ENCODE measurements around the gene MGAT4A. TPM values are rescaled to one million over a fixed set of nuclear protein-coding genes. Genes with fewer than 3 reads are reported as not detected.
A peak's percentile ranks its signal among the peaks of the same experiment; 100 is the strongest.

MGAT4A gene
- total RNA-seq, 2 experiments from 2014 or later, result 93.9 to 109 TPM

DNA sequence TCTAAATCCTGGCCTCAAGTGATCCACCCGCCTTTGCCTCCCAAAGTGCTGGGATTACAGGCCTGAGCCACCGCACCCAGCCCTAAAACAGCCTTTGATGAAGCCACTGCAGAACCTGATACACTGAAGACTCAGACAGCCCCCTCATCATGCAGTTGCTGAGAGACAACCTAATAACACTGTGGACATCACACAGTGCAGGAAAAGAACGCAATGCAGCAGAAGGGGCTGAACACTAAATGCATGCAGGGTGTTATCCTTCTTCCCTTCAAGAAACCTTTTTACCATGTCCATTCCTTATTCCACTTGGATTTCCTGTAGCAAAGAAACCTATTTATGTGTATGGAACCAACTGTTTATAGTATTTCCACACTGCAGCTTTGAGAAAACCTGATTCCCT, 35.7 kb downstream of the MGAT4A start:
- no peak for DNase-seq
- POLR2A ChIA-PET, result no interaction called here
- Mint-ChIP-seq H3K9me3 (peaks cover 9% of the 10 kb centered on the region), H3K27me3 (no peaks in the 10 kb centered on the region), H3K36me3 (ENCODE audit: low read depth) (peaks cover 63% of the 10 kb centered on the region), H3K4me1 (peaks cover 69% of the 10 kb centered on the region), H3K4me3 (no peak overlapping the region), H3K27ac (peak overlapping the region; percentile 46)
- CTCF ChIA-PET, result interaction anchor here (0.9 kb wide), 2 partner anchors 8 to 10 kb away, joined by 3 read pairs; no protein-coding TSS in a partner anchor

DNA sequence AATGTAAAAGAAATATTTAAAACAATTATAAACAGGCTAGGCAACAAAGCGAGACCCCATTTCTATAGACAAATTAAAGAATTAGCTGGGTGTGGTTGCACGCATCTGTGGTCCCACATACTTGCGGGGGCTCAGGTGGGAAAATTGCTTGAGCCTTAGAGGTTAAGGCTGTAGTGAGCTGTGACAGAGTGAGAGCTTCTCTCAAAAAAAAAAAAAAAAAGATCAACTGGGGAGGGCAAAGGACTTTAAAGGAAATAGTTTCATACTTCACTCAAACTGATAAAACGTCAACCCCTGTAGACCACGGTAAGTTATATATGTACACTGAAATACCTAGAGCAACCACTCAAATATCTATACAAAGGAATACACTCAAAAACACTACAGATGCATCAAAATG, 37.5 kb downstream of the MGAT4A start:
- peak overlapping the region; percentile 76 for H3K27ac Mint-ChIP-seq
- CTCF ChIA-PET, result interaction anchor here (0.9 to 2.5 kb wide), 4 partner anchors 21 to 44 kb away, joined by 3 to 7 read pairs (median 4); no protein-coding TSS in a partner anchor

DNA sequence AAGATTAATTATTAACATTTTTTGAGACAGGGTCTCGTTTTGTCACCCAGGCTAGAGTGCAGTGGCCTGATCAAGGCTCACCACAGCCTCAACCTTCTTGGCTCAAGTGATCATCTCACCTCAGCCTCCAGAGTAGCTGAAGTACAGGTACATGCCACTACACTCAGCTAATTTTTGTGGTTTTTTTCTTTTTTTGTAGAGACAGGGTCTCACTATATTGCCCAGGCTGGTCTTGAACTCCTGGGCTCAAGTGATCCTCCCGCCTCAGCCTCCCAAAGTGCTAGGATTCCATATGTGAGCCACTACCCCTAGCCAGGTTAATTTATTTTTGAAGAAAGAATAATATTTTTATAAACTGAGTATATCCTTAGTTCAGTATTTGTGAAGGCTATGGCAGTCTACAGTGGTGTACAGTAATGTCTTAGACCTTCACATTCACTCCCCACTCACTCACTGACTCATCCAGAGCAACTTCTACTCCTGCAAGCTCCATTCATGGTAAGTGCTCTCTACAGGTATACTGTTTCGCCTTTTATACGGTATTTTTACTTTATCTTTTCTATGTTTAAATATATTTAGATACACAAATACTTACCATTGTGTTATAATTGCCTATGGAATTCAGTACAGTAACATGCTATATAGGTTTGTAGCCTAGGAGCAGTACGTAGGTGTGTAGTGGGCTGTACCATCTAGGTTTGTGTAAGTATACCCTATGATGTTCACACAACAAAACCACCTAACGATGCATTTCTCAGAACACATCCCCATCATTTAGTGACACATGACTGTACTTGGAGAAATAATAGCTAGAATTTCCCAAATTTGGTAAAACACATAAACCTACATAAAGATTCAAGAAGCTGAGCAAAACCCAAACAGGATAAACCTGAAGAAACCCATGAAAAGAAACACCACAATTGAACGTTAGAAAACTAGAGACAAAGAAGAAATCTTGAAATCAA, 38.6 kb downstream of the MGAT4A start:
- DNase-seq, result no peak
- H3K27ac Mint-ChIP-seq, result peak overlapping the region; percentile 71
- H3K27me3 Mint-ChIP-seq, result no peaks in the 10 kb centered on the region
- peaks cover 62% of the 10 kb centered on the region for H3K36me3 Mint-ChIP-seq (ENCODE audit: low read depth)
- POLR2A ChIA-PET, result interaction anchor here (0.6 kb wide), 1 partner anchor 67 kb away, joined by 3 read pairs; no protein-coding TSS in a partner anchor
- H3K4me1 Mint-ChIP-seq, result peaks cover 73% of the 10 kb centered on the region
- peaks cover 5% of the 10 kb centered on the region for H3K9me3 Mint-ChIP-seq
- CTCF ChIA-PET, result interaction anchor here (0.7 to 2.5 kb wide), 6 partner anchors 11 to 82 kb away, joined by 3 to 7 read pairs (median 4); no protein-coding TSS in a partner anchor
- no peak overlapping the region for H3K4me3 Mint-ChIP-seq

More for the DNA sequence above, 37.5 kb downstream of the MGAT4A start:
- no peak for DNase-seq
- Mint-ChIP-seq H3K27me3 (no peaks in the 10 kb centered on the region), H3K4me1 (peaks cover 68% of the 10 kb centered on the region), H3K36me3 (ENCODE audit: low read depth) (peaks cover 62% of the 10 kb centered on the region), H3K4me3 (peak overlapping the region; percentile 6), H3K9me3 (peaks cover 5% of the 10 kb centered on the region)
- POLR2A ChIA-PET, result no interaction called here

DNA sequence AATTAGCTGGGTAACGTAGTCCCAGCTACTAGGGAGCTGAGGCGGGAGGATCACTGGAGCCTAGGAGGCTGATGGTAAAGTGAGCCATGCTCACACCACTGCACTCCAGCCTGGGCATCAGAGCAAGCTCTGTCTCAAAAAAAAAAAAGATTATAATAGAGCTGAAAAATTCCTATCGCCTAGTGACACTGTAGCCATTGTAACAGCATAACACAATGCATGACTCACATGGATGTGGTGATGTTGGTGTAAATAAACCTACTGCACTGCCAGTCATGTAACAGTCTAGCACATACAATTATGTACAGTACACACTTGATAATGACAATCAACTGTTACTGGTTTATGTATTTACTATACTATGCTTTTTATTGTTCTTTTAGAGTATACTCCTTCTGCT, 39.6 kb downstream of the MGAT4A start:
- CTCF ChIA-PET, result interaction anchor here (0.9 to 1.6 kb wide), 2 partner anchors 22 to 83 kb away, joined by 3 to 5 read pairs; no protein-coding TSS in a partner anchor
- no peak overlapping the region for H3K4me3 Mint-ChIP-seq
- H3K36me3 Mint-ChIP-seq (ENCODE audit: low read depth), result peaks cover 59% of the 10 kb centered on the region
- H3K27me3 Mint-ChIP-seq, result no peaks in the 10 kb centered on the region
- peaks cover 70% of the 10 kb centered on the region for H3K4me1 Mint-ChIP-seq
- POLR2A ChIA-PET, result no interaction called here
- DNase-seq, result no peak
- H3K27ac Mint-ChIP-seq, result peak overlapping the region; percentile 63
- H3K9me3 Mint-ChIP-seq, result peaks cover 5% of the 10 kb centered on the region

DNA sequence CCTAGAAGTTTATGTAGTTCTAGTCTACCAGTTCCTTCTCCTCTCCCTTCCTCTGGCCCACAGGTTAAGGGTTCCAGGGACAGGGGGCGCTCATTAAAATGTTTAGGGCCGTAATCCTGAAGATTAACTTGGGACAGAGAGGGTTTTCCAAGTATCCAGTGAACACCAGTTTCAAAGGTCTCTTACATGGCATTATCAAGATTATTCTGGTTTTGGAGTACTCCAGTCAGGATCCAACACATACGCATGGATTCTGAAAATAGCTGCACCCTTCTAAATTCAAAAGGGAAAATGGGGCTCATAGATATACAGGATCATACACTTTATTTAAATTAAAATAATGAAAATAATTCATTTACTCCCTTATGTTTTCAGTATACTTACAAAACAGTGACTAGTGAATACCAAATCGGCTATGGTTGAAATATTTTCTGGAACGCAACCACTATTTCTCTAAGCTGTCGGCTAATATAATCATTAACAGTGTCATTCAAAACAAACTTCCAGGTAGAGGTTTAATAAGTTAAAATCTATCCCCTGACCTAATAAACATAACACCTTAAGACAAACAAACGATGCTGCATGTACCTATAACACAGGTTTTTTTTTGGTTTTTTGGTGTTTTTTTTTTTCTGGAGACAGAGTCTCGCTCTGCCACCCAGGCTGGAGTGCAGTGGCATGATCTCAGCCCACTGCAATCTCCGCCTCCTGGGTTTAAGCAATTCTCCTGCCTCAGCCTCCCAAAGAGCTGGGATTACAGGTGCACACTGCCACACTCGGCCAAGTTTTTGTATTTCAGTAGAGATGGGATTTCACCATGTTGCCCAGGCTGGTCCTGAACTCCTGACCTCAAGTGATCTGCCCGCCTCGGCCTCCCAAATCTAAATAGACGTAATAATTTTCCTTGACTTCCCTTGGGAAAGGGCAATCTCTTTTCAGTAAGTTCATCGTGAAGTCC, 44.7 kb downstream of the MGAT4A start:
- Mint-ChIP-seq H3K4me1 (peaks cover 44% of the 10 kb centered on the region), H3K9me3 (peaks cover 4% of the 10 kb centered on the region), H3K4me3 (no peak overlapping the region), H3K27me3 (no peaks in the 10 kb centered on the region), H3K27ac (peak overlapping the region; percentile 16), H3K36me3 (ENCODE audit: low read depth) (peaks cover 56% of the 10 kb centered on the region)
- ChIA-PET POLR2A (interaction anchor here (0.6 kb wide), 1 partner anchor 84 kb away, joined by 4 read pairs; no protein-coding TSS in a partner anchor), CTCF (interaction anchor here (1.1 to 1.8 kb wide), 4 partner anchors 9 to 22 kb away, joined by 3 to 5 read pairs (median 4); no protein-coding TSS in a partner anchor)
- no peak for DNase-seq

DNA sequence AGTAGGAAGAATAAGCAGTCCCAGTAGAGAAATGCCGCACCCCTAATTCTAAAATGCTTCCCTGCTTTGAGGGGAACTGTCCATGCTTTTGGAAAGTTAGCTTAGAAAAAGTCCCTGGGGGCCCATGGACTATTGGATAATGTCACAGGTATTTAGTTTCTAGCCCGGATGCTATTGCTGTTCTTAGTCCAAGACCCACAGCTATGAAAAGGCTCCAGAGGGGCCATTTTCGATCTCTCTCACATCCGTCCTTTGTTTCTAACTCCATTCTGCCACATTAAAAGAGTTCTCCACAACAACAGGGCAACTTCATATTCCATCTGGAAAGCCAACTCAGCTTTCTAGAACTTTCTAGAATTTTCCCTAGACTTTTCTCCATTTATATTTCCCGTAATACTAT, 47.2 kb downstream of the MGAT4A start:
- CTCF ChIA-PET, result interaction anchor here (0.7 to 1.5 kb wide), 4 partner anchors 14 to 47 kb away, joined by 3 to 4 read pairs (median 3); no protein-coding TSS in a partner anchor
- H3K4me3 Mint-ChIP-seq, result no peak overlapping the region
- peaks cover 4% of the 10 kb centered on the region for H3K9me3 Mint-ChIP-seq
- no peak for DNase-seq
- H3K4me1 Mint-ChIP-seq, result peaks cover 33% of the 10 kb centered on the region
- no peak overlapping the region for H3K27ac Mint-ChIP-seq
- POLR2A ChIA-PET, result no interaction called here
- no peaks in the 10 kb centered on the region for H3K27me3 Mint-ChIP-seq
- peaks cover 48% of the 10 kb centered on the region for H3K36me3 Mint-ChIP-seq (ENCODE audit: low read depth)

DNA sequence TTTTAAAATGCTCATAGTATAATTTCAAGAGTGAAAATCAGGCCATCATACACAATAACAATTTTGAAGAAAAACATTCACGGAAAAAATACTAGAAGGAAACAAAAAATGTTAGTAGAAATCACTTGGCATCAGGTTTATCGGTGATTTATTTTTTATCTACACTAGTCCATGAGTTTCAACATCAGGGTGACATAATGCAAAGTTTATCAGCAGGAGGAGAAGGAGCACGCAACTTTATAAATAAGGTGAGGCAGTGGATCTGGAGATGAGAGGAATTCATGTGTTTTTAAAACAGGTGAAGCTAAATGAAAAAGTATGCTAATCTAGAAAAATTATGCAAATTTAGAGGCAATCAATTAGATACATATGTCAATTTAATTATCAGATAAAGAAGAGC, 54.2 kb downstream of the MGAT4A start:
- CTCF ChIA-PET, result interaction anchor here (0.9 to 1.2 kb wide), 3 partner anchors 18 to 56 kb away, joined by 3 read pairs; no protein-coding TSS in a partner anchor
- Mint-ChIP-seq H3K36me3 (ENCODE audit: low read depth) (peaks cover 64% of the 10 kb centered on the region), H3K4me3 (no peak overlapping the region), H3K27ac (no peak overlapping the region), H3K9me3 (peaks cover 14% of the 10 kb centered on the region), H3K27me3 (no peaks in the 10 kb centered on the region), H3K4me1 (peaks cover 21% of the 10 kb centered on the region)
- POLR2A ChIA-PET, result interaction anchor here (0.6 kb wide), 1 partner anchor 55 kb away, joined by 4 read pairs; no protein-coding TSS in a partner anchor
- no peak for DNase-seq

DNA sequence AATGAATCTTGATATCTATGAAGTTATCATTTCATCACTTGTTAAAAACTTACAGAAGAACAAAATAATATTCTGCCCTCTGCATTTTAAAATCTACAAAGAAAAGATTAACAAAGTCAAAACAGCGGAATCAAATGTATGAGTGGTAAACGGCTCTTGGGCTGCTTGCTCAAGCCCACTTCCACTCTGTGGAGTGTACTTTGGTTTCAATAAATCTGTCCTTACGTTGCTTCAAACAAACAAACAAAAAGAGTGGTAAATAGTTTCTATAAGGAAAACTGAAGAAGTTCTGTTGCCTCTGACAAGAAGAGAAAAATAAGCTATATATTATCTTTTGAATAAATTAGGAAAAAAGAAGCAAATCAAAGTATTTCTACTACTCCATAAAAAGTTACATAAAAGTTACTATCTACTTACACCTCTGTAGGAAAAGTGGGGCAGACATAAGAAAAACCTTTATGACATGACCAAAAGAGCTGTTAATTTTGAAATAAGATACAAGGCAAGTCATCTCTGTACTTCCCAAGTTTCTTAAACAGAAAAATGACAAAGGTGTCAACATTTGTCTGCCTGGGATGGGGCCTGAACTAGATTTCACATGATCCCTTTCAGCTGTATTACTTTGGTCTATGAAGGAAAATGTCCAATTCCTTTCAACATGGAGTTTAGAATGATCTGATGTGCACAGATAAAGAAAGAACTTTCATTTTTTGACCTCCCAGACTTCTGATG, 56.5 kb downstream of the MGAT4A start:
- ChIA-PET CTCF (interaction anchor here (0.6 to 2.0 kb wide), 6 partner anchors 10 to 126 kb away, joined by 3 to 7 read pairs (median 4); partner anchors contain the start of gene MGAT4A), POLR2A (no interaction called here)
- peaks cover 29% of the 10 kb centered on the region for H3K4me1 Mint-ChIP-seq
- no peak for DNase-seq
- H3K36me3 Mint-ChIP-seq (ENCODE audit: low read depth), result peaks cover 74% of the 10 kb centered on the region
- H3K27me3 Mint-ChIP-seq, result no peaks in the 10 kb centered on the region
- H3K27ac Mint-ChIP-seq, result no peak overlapping the region
- no peak overlapping the region for H3K4me3 Mint-ChIP-seq
- peaks cover 26% of the 10 kb centered on the region for H3K9me3 Mint-ChIP-seq

DNA sequence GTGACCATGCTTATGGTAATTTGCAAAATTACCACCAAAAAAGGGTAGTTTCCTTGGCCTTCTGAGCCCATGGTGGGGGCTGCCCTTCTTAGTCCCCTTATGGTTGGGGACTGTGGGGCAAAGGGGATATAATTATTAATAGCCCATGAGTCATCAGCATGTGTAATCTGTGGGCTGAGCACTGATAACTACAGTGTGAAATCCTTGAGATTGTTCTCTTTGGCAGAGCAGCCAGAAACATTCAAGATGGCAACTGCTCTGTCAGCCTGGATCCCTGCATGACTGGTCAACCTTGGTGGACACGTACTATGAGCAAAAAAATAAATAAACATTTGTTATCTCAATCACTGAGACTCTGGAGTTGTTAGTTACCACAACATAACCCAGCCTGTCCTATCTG, 61.3 kb downstream of the MGAT4A start:
- Mint-ChIP-seq H3K4me1 (peaks cover 50% of the 10 kb centered on the region), H3K27ac (no peak overlapping the region), H3K9me3 (peaks cover 52% of the 10 kb centered on the region), H3K27me3 (no peaks in the 10 kb centered on the region), H3K36me3 (ENCODE audit: low read depth) (peaks cover 92% of the 10 kb centered on the region), H3K4me3 (no peak overlapping the region)
- ChIA-PET POLR2A (no interaction called here), CTCF (interaction anchor here (0.8 to 1.0 kb wide), 2 partner anchors 14 to 22 kb away, joined by 3 to 5 read pairs; no protein-coding TSS in a partner anchor)
- no peak for DNase-seq

DNA sequence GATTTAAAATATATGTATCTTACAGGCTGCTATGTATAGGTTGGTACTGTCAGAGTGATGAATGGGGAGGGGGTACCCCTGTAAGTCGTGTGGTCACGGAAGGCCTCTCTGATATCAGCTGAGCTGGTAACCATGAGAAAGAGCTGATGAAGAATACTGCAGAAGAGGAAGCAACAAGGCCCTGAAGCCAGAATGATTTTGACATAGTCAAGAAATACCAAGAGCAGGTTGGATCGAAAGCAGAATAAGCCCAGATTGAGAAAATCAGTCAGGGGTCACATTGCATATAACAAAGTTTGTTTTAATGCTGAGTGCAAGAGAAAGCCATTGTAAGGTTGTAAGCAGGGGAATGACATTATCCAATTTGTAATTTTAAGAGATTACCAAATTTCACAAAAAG, 65.3 kb downstream of the MGAT4A start:
- Mint-ChIP-seq H3K36me3 (ENCODE audit: low read depth) (peaks cover 78% of the 10 kb centered on the region), H3K27ac (peak overlapping the region; percentile 99), H3K9me3 (peaks cover 35% of the 10 kb centered on the region), H3K4me3 (peak overlapping the region; percentile 31), H3K27me3 (no peaks in the 10 kb centered on the region), H3K4me1 (peaks cover 62% of the 10 kb centered on the region)
- ChIA-PET CTCF (no interaction called here), POLR2A (no interaction called here)
- no peak for DNase-seq

DNA sequence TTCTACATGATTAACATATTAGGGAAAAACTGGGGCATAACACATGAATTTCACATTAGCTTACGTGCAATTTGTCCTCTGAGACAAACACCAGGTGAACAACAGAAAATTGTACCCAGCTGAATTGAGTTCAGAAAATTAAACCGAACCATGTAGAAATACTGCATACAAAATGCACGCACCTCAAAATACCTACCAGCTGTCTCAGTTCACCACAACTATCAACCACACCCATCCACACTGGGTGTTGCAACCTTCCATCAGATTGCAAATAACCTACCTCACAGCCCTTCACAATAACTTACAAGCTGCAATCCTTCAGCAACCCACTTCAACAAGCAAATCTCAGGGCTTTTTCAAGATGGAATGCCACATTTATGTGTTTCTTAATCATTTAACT, 66.6 kb downstream of the MGAT4A start:
- ChIA-PET CTCF (interaction anchor here (0.6 to 2.0 kb wide), 7 partner anchors 8 to 183 kb away, joined by 3 to 7 read pairs (median 3); no protein-coding TSS in a partner anchor), POLR2A (no interaction called here)
- peaks cover 78% of the 10 kb centered on the region for H3K36me3 Mint-ChIP-seq (ENCODE audit: low read depth)
- peak overlapping the region; percentile 78 for H3K4me3 Mint-ChIP-seq
- peak; percentile 81 for DNase-seq
- H3K4me1 Mint-ChIP-seq, result peaks cover 70% of the 10 kb centered on the region
- peaks cover 41% of the 10 kb centered on the region for H3K9me3 Mint-ChIP-seq
- H3K27ac Mint-ChIP-seq, result peak overlapping the region; percentile 99
- no peaks in the 10 kb centered on the region for H3K27me3 Mint-ChIP-seq

All from activated CD4-positive, alpha-beta T cell treated with anti-CD3 and anti-CD28 coated beads, Interleukin-2, amount 10 ng/mL, durations not matched to agents 7 days and 5 days (primary cell).